Omental fat pad (tissue), 4 donors: ENCODE data around the gene STIP1. TPM values are rescaled to one million over a fixed set of nuclear protein-coding genes. Genes with fewer than 3 reads are reported as not detected.
A peak's percentile ranks its signal among the peaks of the same experiment; 100 is the strongest.

Experiments used
- ATAC-seq: fragments of 150-250 bp; one replicate; pipeline ENCODE4 v1.9.1; 2016; ENCODE audit warnings: mild to moderate bottlenecking, moderate library complexity; ENCODE audit not compliant: low FRiP score
- DNase-seq: peaks from one replicate; pipeline ENCODE4 v3.0.0-alpha.2; 2019; ENCODE audit warnings: low spot score
- CTCF ChIP-seq, 3 donors: fragments of 450-650 bp; IDR thresholded peaks; one replicate each; pipeline ENCODE4 v1.5.1; 2016 to 2017; ENCODE audit warnings: antibody characterized with exemption in 3 of 3, mild to moderate bottlenecking in 3 of 3, moderate library complexity in 2 of 3
- total RNA-seq, 4 donors: library from RNA; depleted of rRNA; stranded (reverse); fragments of >200 nt; gene quantifications; one replicate each; pipeline ENCODE4 v1.1.0, GENCODE V29; 2016

The STIP1 gene
- total RNA-seq, 4 donors from 2014 or later: 73.0 to 174 (median 135) TPM

GRCh38 chr11:64144587-64145472 is 41.1 kb upstream of the STIP1 start:
- no peak for DNase-seq
- no peak for ATAC-seq
- no peak for TF ChIP-seq CTCF (IDR thresholded peaks at IDR 0.05)

GRCh38 chr11:64146036-64146955 is 39.7 kb upstream of the STIP1 start:
- DNase-seq (peak; percentile 34), ATAC-seq (no peak)
- no peak for TF ChIP-seq CTCF (IDR thresholded peaks at IDR 0.05)

DNA sequence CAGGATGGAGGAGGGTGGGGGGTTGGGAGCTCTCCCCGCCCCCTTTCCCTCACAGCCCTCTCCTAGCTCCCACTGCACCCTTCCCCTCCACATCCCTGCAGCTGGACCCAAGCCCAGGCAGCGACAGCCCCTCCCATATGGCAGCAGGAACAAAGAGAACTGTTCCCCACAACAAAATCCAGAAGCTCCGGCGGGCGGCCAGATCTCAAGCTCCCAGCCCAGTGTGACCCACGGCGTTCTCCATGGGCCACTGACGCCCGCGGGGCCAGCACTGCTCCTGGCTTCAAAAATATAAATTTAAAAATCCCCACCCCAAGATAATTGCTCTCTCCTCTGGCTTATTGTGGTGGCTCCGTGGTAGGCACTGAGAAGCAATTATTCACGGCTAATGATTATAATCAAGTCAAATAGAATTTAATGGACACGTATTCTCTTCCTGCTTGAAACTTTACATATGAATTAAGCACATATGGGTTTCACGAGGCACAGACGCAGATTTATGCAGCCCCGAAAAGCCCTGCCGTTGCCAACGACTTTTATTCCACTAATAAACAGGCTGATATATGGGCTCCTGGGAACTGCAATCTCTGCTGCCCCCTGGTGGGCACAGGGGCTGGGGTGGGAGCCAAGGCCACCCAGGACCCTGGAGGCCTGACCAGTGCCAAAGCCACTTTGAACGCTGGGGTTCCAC is 37.6 kb upstream of the STIP1 start:
- DNase-seq (peak; percentile 88), ATAC-seq (peak; percentile 43)
- TF ChIP-seq CTCF (IDR thresholded peaks at IDR 0.05): peak in 2 of 3 donors; percentile 8 to 83

DNA sequence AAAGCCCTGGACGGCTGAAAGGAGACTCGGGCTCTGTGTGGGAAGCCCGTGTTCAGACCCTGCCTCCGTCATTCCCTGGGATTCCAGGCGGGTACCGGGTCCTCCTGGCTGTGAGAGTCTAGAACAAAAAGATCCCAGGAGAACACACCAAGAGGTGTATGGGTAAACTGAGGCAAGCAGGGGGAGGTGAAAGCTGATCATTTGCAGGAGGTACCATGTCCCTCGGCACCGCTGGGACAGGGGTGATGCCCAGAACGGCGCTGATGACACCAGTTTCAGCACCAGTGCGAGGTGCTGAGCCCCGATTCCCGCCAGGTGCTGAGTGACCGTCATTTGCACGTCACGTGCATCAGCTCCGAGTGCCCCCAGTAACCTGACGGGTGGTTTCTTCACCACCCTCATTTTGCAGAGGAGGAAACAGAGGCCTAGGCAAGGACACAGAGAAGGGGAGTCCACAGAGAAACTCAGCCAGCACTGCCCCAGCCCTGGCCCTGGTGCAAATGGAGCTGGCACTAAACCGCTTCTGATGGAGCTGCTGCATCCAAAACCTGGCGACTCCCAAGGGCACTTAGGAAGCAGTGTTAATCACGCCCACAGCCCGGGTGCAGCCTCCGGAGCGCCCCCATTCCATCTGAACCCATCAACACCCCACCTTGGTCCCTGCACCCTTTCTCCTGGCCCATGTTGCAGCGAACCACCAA is 36.9 kb upstream of the STIP1 start:
- ATAC-seq: no peak
- no peak for TF ChIP-seq CTCF (IDR thresholded peaks at IDR 0.05)

GRCh38 chr11:64150051-64150450 is 35.9 kb upstream of the STIP1 start:
- ATAC-seq (no peak), DNase-seq (no peak)
- TF ChIP-seq CTCF (IDR thresholded peaks at IDR 0.05): no peak

More for the DNA sequence above, 36.9 kb upstream of the STIP1 start:
- no peak for DNase-seq
